HEK293T (cell line): ENCODE results near the gene CREM.

Source experiments
- CTCF ChIA-PET: fragments of 350-600 bp; formaldehyde crosslinking; extraction: SDS; loops from one replicate; lab custom pipeline; 2021; ENCODE audit warnings: antibody characterized with exemption, inconsistent platforms; lab: Yijun Ruan, JAX
- POLR2A ChIA-PET: fragments of 350-600 bp; formaldehyde crosslinking; extraction: SDS; loops from one replicate; lab custom pipeline; 2020; ENCODE audit warnings: antibody characterized with exemption, inconsistent platforms; lab: Yijun Ruan, JAX
- DNase-seq: peaks from one replicate; pipeline ENCODE4 v3.0.0; 2012; ENCODE audit warnings: mixed read lengths; ENCODE audit errors: extremely low spot score
- ARNT ChIP-seq: fragments of 450-650 bp; IDR thresholded peaks from 2 replicates; pipeline ENCODE4 v1.6.1; 2017; ENCODE audit warnings: mild to moderate bottlenecking
- BHLHE40 ChIP-seq: fragments of 450-650 bp; IDR thresholded peaks from 2 replicates; pipeline ENCODE4 v1.6.1; 2016; ENCODE audit warnings: mild to moderate bottlenecking, moderate library complexity, borderline replicate concordance
- CTBP1 ChIP-seq: fragments of 450-650 bp; IDR thresholded peaks from 2 replicates; pipeline ENCODE4 v1.6.1; 2016; ENCODE audit warnings: borderline replicate concordance
- ELF4 ChIP-seq: fragments of 450-650 bp; IDR thresholded peaks from 2 replicates; pipeline ENCODE4 v1.6.1; 2017; ENCODE audit warnings: antibody characterized with exemption
- FOXA1 ChIP-seq: fragments of 450-650 bp; IDR thresholded peaks from 2 replicates; pipeline ENCODE4 v1.6.1; 2016; ENCODE audit warnings: mild to moderate bottlenecking
- FOXK2 ChIP-seq: fragments of 450-650 bp; IDR thresholded peaks from 2 replicates; pipeline ENCODE4 v1.6.1; 2016; ENCODE audit warnings: mild to moderate bottlenecking
- FOXM1 ChIP-seq: fragments of 450-650 bp; IDR thresholded peaks from 2 replicates; pipeline ENCODE4 v1.6.1; 2017; ENCODE audit warnings: mild to moderate bottlenecking, borderline replicate concordance
- HDGF ChIP-seq: fragments of 450-650 bp; IDR thresholded peaks from 2 replicates; pipeline ENCODE4 v1.6.1; 2017; ENCODE audit warnings: antibody characterized with exemption, borderline replicate concordance
- L3MBTL2 ChIP-seq: fragments of 450-650 bp; conservative IDR thresholded peaks from 2 replicates; pipeline ENCODE4 v1.6.1; 2016; ENCODE audit warnings: mild to moderate bottlenecking
- LEF1 ChIP-seq: fragments of 450-650 bp; IDR thresholded peaks from 2 replicates; pipeline ENCODE4 v1.6.1; 2017; ENCODE audit warnings: mild to moderate bottlenecking, borderline replicate concordance
- NFRKB ChIP-seq: fragments of 450-650 bp; IDR thresholded peaks from 2 replicates; pipeline ENCODE4 v1.6.1; 2016; ENCODE audit warnings: mild to moderate bottlenecking, moderate library complexity
- PKNOX1 ChIP-seq: fragments of 450-650 bp; IDR thresholded peaks from 2 replicates; pipeline ENCODE4 v1.6.1; 2016
- SP1 ChIP-seq: fragments of 450-650 bp; IDR thresholded peaks from 2 replicates; pipeline ENCODE4 v1.6.1; 2017
- SUZ12 ChIP-seq: fragments of 450-650 bp; IDR thresholded peaks from 2 replicates; pipeline ENCODE4 v1.6.1; 2016; ENCODE audit warnings: mild to moderate bottlenecking
- TARDBP ChIP-seq: fragments of 450-650 bp; IDR thresholded peaks from 2 replicates; pipeline ENCODE4 v1.6.1; 2016
- ZNF384 ChIP-seq: fragments of 450-650 bp; IDR thresholded peaks from 2 replicates; pipeline ENCODE4 v1.6.1; 2016

Gene CREM

GRCh38 chr10:35090162-35090954 lies 36.3 kb upstream of the CREM start, which contains the start of gene CUL2:
CUL2 (minus strand) TSS chr10:35090341; CDS start chr10:35071317, 19,024 bp downstream.
- ChIA-PET CTCF (interaction anchor here (0.6 kb wide), 1 partner anchor 424 kb away, joined by 3 read pairs; no protein-coding TSS in a partner anchor), POLR2A (interaction anchor here (0.6 to 1.6 kb wide), 7 partner anchors 10 to 106 kb away, joined by 3 to 10 read pairs (median 4); partner anchors contain the start of gene CREM)
- DNase-seq: peak; percentile 79
- TF ChIP-seq FOXM1 (peak; percentile 70), BHLHE40 (peak; percentile 62; the same call in 1 of the 2 replicates), HDGF (no peak), PKNOX1 (peak; percentile 67), TARDBP (no peak), CTBP1 (no peak)

- ChIA-PET POLR2A (interaction anchor here (0.8 to 1.0 kb wide), 2 partner anchors 9 to 34 kb away, joined by 3 read pairs; partner anchors contain the start of gene CREM), CTCF (interaction anchor here (1.1 kb wide), 1 partner anchor 104 kb away, joined by 3 read pairs; no protein-coding TSS in a partner anchor)
- TF ChIP-seq FOXA1 (no peak), HDGF (no peak), BHLHE40 (no peak), TARDBP (no peak), SP1 (no peak), L3MBTL2 (no peak), ARNT (no peak), PKNOX1 (no peak), FOXK2 (no peak), NFRKB (no peak), FOXM1 (no peak), LEF1 (no peak), CTBP1 (no peak), ZNF384 (no peak), ELF4 (no peak), SUZ12 (no peak)
- DNase-seq: no peak
Measured at GRCh38 chr10:35091994-35092790, 34.5 kb upstream of the CREM start.

- no peak for TF ChIP-seq HDGF
- TF ChIP-seq FOXK2: no peak
- no peak for TF ChIP-seq FOXM1
- no peak for TF ChIP-seq SP1
- no peak for TF ChIP-seq NFRKB
- TF ChIP-seq TARDBP: no peak
- TF ChIP-seq SUZ12: no peak
- no peak for TF ChIP-seq ARNT
- no peak for TF ChIP-seq ELF4
- TF ChIP-seq LEF1: no peak
- TF ChIP-seq FOXA1: no peak
- TF ChIP-seq CTBP1: no peak
- TF ChIP-seq L3MBTL2: no peak
- no peak for TF ChIP-seq BHLHE40
- no peak for TF ChIP-seq ZNF384
- no peak for TF ChIP-seq PKNOX1
- DNase-seq: no peak
- CTCF ChIA-PET: no interaction called here
- POLR2A ChIA-PET: no interaction called here
Measured at GRCh38 chr10:35092851-35093250, 33.8 kb upstream of the CREM start.

GRCh38 chr10:35096312-35096711 lies 30.3 kb upstream of the CREM start:
- DNase-seq: no peak
- ChIA-PET CTCF (no interaction called here), POLR2A (no interaction called here)
- TF ChIP-seq SP1 (no peak), HDGF (no peak), LEF1 (no peak), ARNT (no peak)

- no peak for TF ChIP-seq SP1
- no peak for TF ChIP-seq L3MBTL2
- CTCF ChIA-PET: no interaction called here
- POLR2A ChIA-PET: no interaction called here
- no peak for DNase-seq
Measured at GRCh38 chr10:35097510-35097909, 29.1 kb upstream of the CREM start.

- TF ChIP-seq FOXK2 (no peak), ELF4 (no peak), PKNOX1 (no peak), TARDBP (no peak), L3MBTL2 (no peak), SUZ12 (no peak), ARNT (no peak), ZNF384 (no peak), SP1 (no peak), NFRKB (no peak), LEF1 (no peak), FOXA1 (no peak), CTBP1 (no peak), BHLHE40 (no peak), FOXM1 (no peak), HDGF (no peak)
- ChIA-PET POLR2A (no interaction called here), CTCF (no interaction called here)
- DNase-seq: no peak
Measured at GRCh38 chr10:35103882-35104281, 22.8 kb upstream of the CREM start.
